ENCODE results near the gene PTPRD.

The PTPRD gene

GRCh38 chr9:8605096-8605495 lies 2007.7 kb downstream of the PTPRD start:
- Mint-ChIP-seq H3K27me3 (no peaks in the 10 kb centered on the region), H3K9me3 (no peaks in the 10 kb centered on the region), H3K36me3 (ENCODE audit: low read depth) (no peaks in the 10 kb centered on the region), H3K4me1 (ENCODE audit: low read depth) (no peaks in the 10 kb centered on the region), H3K27ac (no peak overlapping the region), H3K4me3 (no peak overlapping the region)

- Mint-ChIP-seq H3K9me3 (no peaks in the 10 kb centered on the region), H3K36me3 (ENCODE audit: low read depth) (no peaks in the 10 kb centered on the region), H3K27me3 (no peaks in the 10 kb centered on the region), H3K4me3 (no peak overlapping the region), H3K27ac (no peak overlapping the region), H3K4me1 (ENCODE audit: low read depth) (no peaks in the 10 kb centered on the region)
Observed at GRCh38 chr9:8604201-8604600, 2008.6 kb downstream of the PTPRD start.

GRCh38 chr9:8600914-8601680 lies 2011.7 kb downstream of the PTPRD start:
- no peaks in the 10 kb centered on the region for H3K27me3 Mint-ChIP-seq
- H3K27ac Mint-ChIP-seq = no peak overlapping the region
- no peaks in the 10 kb centered on the region for H3K9me3 Mint-ChIP-seq
- no peak overlapping the region for H3K4me3 Mint-ChIP-seq
- no peaks in the 10 kb centered on the region for H3K36me3 Mint-ChIP-seq (ENCODE audit: low read depth)
- no peaks in the 10 kb centered on the region for H3K4me1 Mint-ChIP-seq (ENCODE audit: low read depth)

GRCh38 chr9:8599937-8600336 lies 2012.9 kb downstream of the PTPRD start:
- Mint-ChIP-seq H3K36me3 (ENCODE audit: low read depth) (no peaks in the 10 kb centered on the region), H3K27ac (no peak overlapping the region), H3K27me3 (no peaks in the 10 kb centered on the region), H3K9me3 (no peaks in the 10 kb centered on the region), H3K4me1 (ENCODE audit: low read depth) (no peaks in the 10 kb centered on the region), H3K4me3 (no peak overlapping the region)

GRCh38 chr9:8589476-8589875 lies 2023.3 kb downstream of the PTPRD start:
- Mint-ChIP-seq H3K36me3 (ENCODE audit: low read depth) (no peaks in the 10 kb centered on the region), H3K27me3 (no peaks in the 10 kb centered on the region), H3K4me3 (no peak overlapping the region), H3K4me1 (ENCODE audit: low read depth) (no peaks in the 10 kb centered on the region), H3K9me3 (peaks cover 3% of the 10 kb centered on the region), H3K27ac (no peak overlapping the region)

GRCh38 chr9:8585036-8585435 lies 2027.8 kb downstream of the PTPRD start:
- Mint-ChIP-seq H3K27ac (no peak overlapping the region), H3K4me1 (ENCODE audit: low read depth) (no peaks in the 10 kb centered on the region), H3K27me3 (peaks cover 1% of the 10 kb centered on the region), H3K4me3 (no peak overlapping the region), H3K9me3 (no peaks in the 10 kb centered on the region), H3K36me3 (ENCODE audit: low read depth) (no peaks in the 10 kb centered on the region)

GRCh38 chr9:8579661-8580060 lies 2033.1 kb downstream of the PTPRD start:
- no peak overlapping the region for H3K27ac Mint-ChIP-seq
- no peaks in the 10 kb centered on the region for H3K4me1 Mint-ChIP-seq (ENCODE audit: low read depth)
- peaks cover 3% of the 10 kb centered on the region for H3K27me3 Mint-ChIP-seq
- no peaks in the 10 kb centered on the region for H3K36me3 Mint-ChIP-seq (ENCODE audit: low read depth)
- H3K4me3 Mint-ChIP-seq = no peak overlapping the region
- H3K9me3 Mint-ChIP-seq = no peaks in the 10 kb centered on the region

- Mint-ChIP-seq H3K36me3 (ENCODE audit: low read depth) (no peaks in the 10 kb centered on the region), H3K4me3 (no peak overlapping the region), H3K27me3 (peaks cover 3% of the 10 kb centered on the region), H3K27ac (no peak overlapping the region), H3K9me3 (no peaks in the 10 kb centered on the region), H3K4me1 (ENCODE audit: low read depth) (no peaks in the 10 kb centered on the region)
Observed at GRCh38 chr9:8576741-8577140, 2036.1 kb downstream of the PTPRD start.

GRCh38 chr9:8574846-8575245 lies 2038.0 kb downstream of the PTPRD start:
- H3K4me1 Mint-ChIP-seq (ENCODE audit: low read depth) = no peaks in the 10 kb centered on the region
- no peaks in the 10 kb centered on the region for H3K9me3 Mint-ChIP-seq
- no peak overlapping the region for H3K27ac Mint-ChIP-seq
- no peaks in the 10 kb centered on the region for H3K27me3 Mint-ChIP-seq
- H3K36me3 Mint-ChIP-seq (ENCODE audit: low read depth) = no peaks in the 10 kb centered on the region
- no peak overlapping the region for H3K4me3 Mint-ChIP-seq

GRCh38 chr9:8572209-8572608 lies 2040.6 kb downstream of the PTPRD start:
- H3K9me3 Mint-ChIP-seq = no peaks in the 10 kb centered on the region
- no peaks in the 10 kb centered on the region for H3K4me1 Mint-ChIP-seq (ENCODE audit: low read depth)
- no peak overlapping the region for H3K4me3 Mint-ChIP-seq
- no peak overlapping the region for H3K27ac Mint-ChIP-seq
- H3K36me3 Mint-ChIP-seq (ENCODE audit: low read depth) = no peaks in the 10 kb centered on the region
- no peaks in the 10 kb centered on the region for H3K27me3 Mint-ChIP-seq

GRCh38 chr9:8571643-8572042 lies 2041.2 kb downstream of the PTPRD start:
- Mint-ChIP-seq H3K36me3 (ENCODE audit: low read depth) (no peaks in the 10 kb centered on the region), H3K27me3 (peaks cover 5% of the 10 kb centered on the region), H3K27ac (no peak overlapping the region), H3K9me3 (no peaks in the 10 kb centered on the region), H3K4me3 (no peak overlapping the region), H3K4me1 (ENCODE audit: low read depth) (no peaks in the 10 kb centered on the region)

GRCh38 chr9:8570776-8571175 lies 2042.0 kb downstream of the PTPRD start:
- Mint-ChIP-seq H3K9me3 (no peaks in the 10 kb centered on the region), H3K36me3 (ENCODE audit: low read depth) (no peaks in the 10 kb centered on the region), H3K27me3 (peaks cover 5% of the 10 kb centered on the region), H3K27ac (no peak overlapping the region), H3K4me1 (ENCODE audit: low read depth) (no peaks in the 10 kb centered on the region), H3K4me3 (no peak overlapping the region)

GRCh38 chr9:8569823-8570222 lies 2043.0 kb downstream of the PTPRD start:
- Mint-ChIP-seq H3K9me3 (no peaks in the 10 kb centered on the region), H3K27ac (no peak overlapping the region), H3K27me3 (peaks cover 10% of the 10 kb centered on the region)

GRCh38 chr9:8567963-8568579 lies 2044.7 kb downstream of the PTPRD start:
- Mint-ChIP-seq H3K9me3 (no peaks in the 10 kb centered on the region), H3K4me3 (no peak overlapping the region), H3K4me1 (ENCODE audit: low read depth) (peaks cover 6% of the 10 kb centered on the region), H3K27ac (no peak overlapping the region), H3K27me3 (peaks cover 12% of the 10 kb centered on the region), H3K36me3 (ENCODE audit: low read depth) (no peaks in the 10 kb centered on the region)

More at GRCh38 chr9:8569823-8570222, 2043.0 kb downstream of the PTPRD start:
- H3K4me1 Mint-ChIP-seq (ENCODE audit: low read depth) = peaks cover 2% of the 10 kb centered on the region
- H3K36me3 Mint-ChIP-seq (ENCODE audit: low read depth) = no peaks in the 10 kb centered on the region
- H3K4me3 Mint-ChIP-seq = no peak overlapping the region

- Mint-ChIP-seq H3K27me3 (peaks cover 12% of the 10 kb centered on the region), H3K36me3 (ENCODE audit: low read depth) (no peaks in the 10 kb centered on the region), H3K4me1 (ENCODE audit: low read depth) (peaks cover 6% of the 10 kb centered on the region), H3K9me3 (no peaks in the 10 kb centered on the region), H3K27ac (no peak overlapping the region), H3K4me3 (no peak overlapping the region)
Observed at GRCh38 chr9:8564960-8565359, 2047.8 kb downstream of the PTPRD start.
